Uterus (tissue), 4 donors: ENCODE measurements around the gene KMT2A. TPM values are rescaled to one million over a fixed set of nuclear protein-coding genes. Genes with fewer than 3 reads are reported as not detected.
"Not testable (repeated sequence)": the region's sequence is repeated elsewhere in the genome, so short reads cannot be mapped to it uniquely, and the experiment has no call there.

Source experiments
- DNase-seq, 2 donors: peaks; one replicate each; pipeline ENCODE4 v3.0.0-alpha.2; 2019 to 2020
- H3K27ac ChIP-seq, 2 donors: fragments of 200-600 bp; sonication (generic); 1 replicate in 1 of 2; 2 replicates in 1 of 2; pipeline ENCODE4 v1.5.1; 2016 to 2018
- H3K27me3 ChIP-seq, 2 donors: fragments of 200-600 bp; sonication (generic); one replicate each; pipeline ENCODE4 v1.5.1; 2018 to 2019; ENCODE audit warnings: control low read depth in 1 of 2
- H3K36me3 ChIP-seq, 2 donors: fragments of 200-600 bp; sonication (generic); one replicate each; pipeline ENCODE4 v1.5.1; 2019; ENCODE audit warnings: control low read depth in 1 of 2
- H3K4me1 ChIP-seq, 2 donors: fragments of 200-600 bp; sonication (generic); one replicate each; pipeline ENCODE4 v1.5.1; 2018 to 2019; ENCODE audit warnings: control low read depth in 1 of 2
- H3K4me3 ChIP-seq, 2 donors: fragments of 200-600 bp; sonication (generic); 1 replicate in 1 of 2; 2 replicates in 1 of 2; pipeline ENCODE4 v1.5.1; 2018 to 2019; ENCODE audit warnings: mild to moderate bottlenecking in 1 of 2
- H3K9me3 ChIP-seq, 2 donors: fragments of 200-600 bp; sonication (generic); one replicate each; pipeline ENCODE4 v1.5.1; 2019; ENCODE audit warnings: control low read depth in 1 of 2
- POLR2A ChIP-seq, 2 donors: fragments of 450-650 bp; IDR thresholded peaks; one replicate each; pipeline ENCODE4 v1.6.1; 2016; ENCODE audit warnings: antibody characterized with exemption in 2 of 2, mild to moderate bottlenecking in 1 of 2, moderate library complexity in 1 of 2
- intact Hi-C: fragments of 100-400 bp; cut with DNase I; formaldehyde crosslinking; loops from one replicate; pipeline ENCODE4 v1.15.1; 2023; ENCODE audit warnings: low total_unique reads
- total RNA-seq, 4 donors: library from RNA; depleted of rRNA in 3 of 4; stranded (reverse); fragments of >200 nt in 3 of 4; gene quantifications; one replicate each; pipeline versions ENCODE4 v1.1.0 to v1.2.4, GENCODE V29; 2014 to 2023
- TF ChIP-seq, protein P1 (sequence below), 4 experiments: fragments of 200-600 bp in 2 of 4; fragments of 450-650 bp in 2 of 4; sonication (generic) in 2 of 4; IDR thresholded peaks; one replicate each; pipeline ENCODE4 v1.5.1; 2016 to 2019; ENCODE audit warnings: antibody characterized with exemption in 4 of 4, mild to moderate bottlenecking in 2 of 4, moderate library complexity in 1 of 4
- donor health status: DM: yes; HTN: yes; CAD: no.

The KMT2A gene
- total RNA-seq, 4 donors from 2014 or later, result 41.0 to 142 (median 73.9) TPM

DNA sequence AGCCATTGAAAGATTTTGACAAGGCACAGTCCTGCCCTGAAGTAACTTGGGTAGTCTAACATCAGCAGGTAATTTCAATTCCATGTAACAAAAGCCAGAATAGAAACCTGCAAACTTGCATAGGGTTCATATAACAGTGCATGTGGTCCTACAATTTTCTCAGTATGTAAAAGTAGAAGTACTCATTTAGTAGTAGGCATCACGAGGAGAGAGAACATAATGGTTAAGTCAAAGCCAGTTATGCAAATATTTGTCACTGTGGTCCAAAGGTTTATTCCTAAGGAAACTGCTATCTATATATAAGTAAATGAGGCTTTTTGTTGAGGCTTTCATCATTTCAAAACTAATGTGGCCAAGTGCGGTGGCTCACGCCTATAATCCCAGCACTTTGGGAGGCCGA lies 24.8 kb upstream of the KMT2A start:
- Histone ChIP-seq H3K4me1 (no peaks in the 10 kb centered on the region), H3K4me3 (no peak overlapping the region), H3K9me3 (no peaks in the 10 kb centered on the region), H3K27ac (no peak overlapping the region), H3K27me3 (no peaks in the 10 kb centered on the region), H3K36me3 (no peaks in the 10 kb centered on the region)
- intact Hi-C loops, result no loop called here
- no peak for DNase-seq
- no peak for TF ChIP-seq POLR2A (IDR thresholded peaks at IDR 0.05)
- TF ChIP-seq, protein P1, sequence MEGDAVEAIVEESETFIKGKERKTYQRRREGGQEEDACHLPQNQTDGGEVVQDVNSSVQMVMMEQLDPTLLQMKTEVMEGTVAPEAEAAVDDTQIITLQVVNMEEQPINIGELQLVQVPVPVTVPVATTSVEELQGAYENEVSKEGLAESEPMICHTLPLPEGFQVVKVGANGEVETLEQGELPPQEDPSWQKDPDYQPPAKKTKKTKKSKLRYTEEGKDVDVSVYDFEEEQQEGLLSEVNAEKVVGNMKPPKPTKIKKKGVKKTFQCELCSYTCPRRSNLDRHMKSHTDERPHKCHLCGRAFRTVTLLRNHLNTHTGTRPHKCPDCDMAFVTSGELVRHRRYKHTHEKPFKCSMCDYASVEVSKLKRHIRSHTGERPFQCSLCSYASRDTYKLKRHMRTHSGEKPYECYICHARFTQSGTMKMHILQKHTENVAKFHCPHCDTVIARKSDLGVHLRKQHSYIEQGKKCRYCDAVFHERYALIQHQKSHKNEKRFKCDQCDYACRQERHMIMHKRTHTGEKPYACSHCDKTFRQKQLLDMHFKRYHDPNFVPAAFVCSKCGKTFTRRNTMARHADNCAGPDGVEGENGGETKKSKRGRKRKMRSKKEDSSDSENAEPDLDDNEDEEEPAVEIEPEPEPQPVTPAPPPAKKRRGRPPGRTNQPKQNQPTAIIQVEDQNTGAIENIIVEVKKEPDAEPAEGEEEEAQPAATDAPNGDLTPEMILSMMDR (IDR thresholded peaks at IDR 0.05), result no peak

- no peak for TF ChIP-seq POLR2A (IDR thresholded peaks at IDR 0.05)
- TF ChIP-seq, protein P1 (IDR thresholded peaks at IDR 0.05), result no peak
Measured at GRCh38 chr11:118412921-118413320, 23.4 kb upstream of the KMT2A start.

DNA sequence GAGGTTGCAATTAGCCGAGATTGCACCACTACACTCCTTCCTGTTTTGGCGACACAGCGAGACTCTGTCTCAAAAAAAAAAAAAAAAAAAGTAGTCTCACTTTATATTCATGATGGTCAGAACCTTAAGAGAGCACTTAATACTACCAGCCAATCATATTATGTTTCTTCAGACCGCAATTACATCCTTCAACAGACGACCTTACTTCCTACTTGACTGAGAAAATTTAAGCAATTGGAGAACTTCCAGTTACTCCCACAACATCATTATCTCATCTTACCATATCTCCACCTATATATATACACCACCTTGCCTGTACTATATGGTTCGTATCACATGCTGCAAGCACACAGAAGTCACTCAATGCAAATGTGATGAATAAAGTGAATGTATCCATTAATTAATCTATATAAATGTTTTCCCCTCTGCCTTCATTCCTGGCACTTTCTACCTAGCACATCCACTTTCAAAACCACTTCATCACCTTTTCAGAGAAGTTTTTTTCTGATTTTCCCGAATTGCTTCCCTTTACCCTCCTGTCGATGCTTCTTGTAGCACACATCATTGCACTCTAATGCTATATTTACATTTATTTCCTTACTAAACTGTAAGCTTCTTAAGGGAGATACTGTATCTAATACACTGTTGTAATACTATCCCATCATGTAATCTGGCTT lies 21.1 kb upstream of the KMT2A start:
- Histone ChIP-seq H3K4me1 (no peaks in the 10 kb centered on the region), H3K4me3 (no peak overlapping the region), H3K27me3 (no peaks in the 10 kb centered on the region), H3K9me3 (no peaks in the 10 kb centered on the region), H3K27ac (no peak overlapping the region), H3K36me3 (no peaks in the 10 kb centered on the region)
- TF ChIP-seq, protein P1 (IDR thresholded peaks at IDR 0.05), result no peak
- TF ChIP-seq POLR2A (IDR thresholded peaks at IDR 0.05), result no peak
- no peak for DNase-seq
- intact Hi-C loops, result no loop called here

More at GRCh38 chr11:118412921-118413320, 23.4 kb upstream of the KMT2A start:
- no peak for DNase-seq
- intact Hi-C loops, result no loop called here
- Histone ChIP-seq H3K27me3 (no peaks in the 10 kb centered on the region), H3K9me3 (no peaks in the 10 kb centered on the region), H3K4me3 (no peak overlapping the region), H3K4me1 (no peaks in the 10 kb centered on the region), H3K27ac (no peak overlapping the region), H3K36me3 (no peaks in the 10 kb centered on the region)

DNA sequence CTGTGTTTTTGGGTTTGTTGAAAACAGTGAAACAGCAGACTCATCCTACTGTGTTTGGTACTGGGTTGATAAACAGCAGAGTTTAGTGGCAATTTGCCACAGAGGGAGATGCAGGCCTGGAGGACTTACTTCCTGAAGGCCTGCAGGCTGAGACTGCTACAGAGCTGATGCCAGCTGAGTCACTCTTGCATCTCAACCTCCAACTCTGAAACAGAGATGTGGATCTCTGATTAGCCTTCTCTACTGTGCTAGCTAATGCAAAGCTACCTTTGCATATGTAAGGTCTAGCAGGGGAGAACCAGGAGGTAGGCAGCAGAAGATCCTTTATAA lies 20.6 kb upstream of the KMT2A start:
- H3K27me3 ChIP-seq, result no peaks in the 10 kb centered on the region
- intact Hi-C loops, result no loop called here
- no peaks in the 10 kb centered on the region for H3K36me3 ChIP-seq
- no peak overlapping the region for H3K27ac ChIP-seq
- H3K4me3 ChIP-seq, result no peak overlapping the region
- H3K4me1 ChIP-seq, result no peaks in the 10 kb centered on the region
- H3K9me3 ChIP-seq, result no peaks in the 10 kb centered on the region
- DNase-seq, result peak in 1 of 2 donors; percentile 69
- TF ChIP-seq POLR2A (IDR thresholded peaks at IDR 0.05), result no peak
- TF ChIP-seq, protein P1 (IDR thresholded peaks at IDR 0.05), result no peak

GRCh38 chr11:118416900-118417299 lies 19.4 kb upstream of the KMT2A start:
- H3K27me3 ChIP-seq, H3K36me3 ChIP-seq, H3K4me3 ChIP-seq, DNase-seq, H3K9me3 ChIP-seq, intact Hi-C loops, H3K4me1 ChIP-seq, H3K27ac ChIP-seq: not testable (repeated sequence)

- H3K9me3 ChIP-seq, result no peaks in the 10 kb centered on the region
- no peak overlapping the region for H3K4me3 ChIP-seq
- no peaks in the 10 kb centered on the region for H3K4me1 ChIP-seq
- no peaks in the 10 kb centered on the region for H3K27me3 ChIP-seq
- no peak overlapping the region for H3K27ac ChIP-seq
- no peak for DNase-seq
- no peaks in the 10 kb centered on the region for H3K36me3 ChIP-seq
- intact Hi-C loops, result no loop called here
- TF ChIP-seq, protein P1 (IDR thresholded peaks at IDR 0.05), result no peak
- TF ChIP-seq POLR2A (IDR thresholded peaks at IDR 0.05), result no peak
Measured at GRCh38 chr11:118417801-118418200, 18.5 kb upstream of the KMT2A start.
